Sigmoid colon (tissue), 7 donors: ENCODE data around the gene MXD3. TPM values are rescaled to one million over a fixed set of nuclear protein-coding genes. Genes with fewer than 3 reads are reported as not detected.

Source experiments
- DNase-seq: peaks from one replicate; pipeline ENCODE4 v3.0.0-alpha.2; 2019
- H3K27ac ChIP-seq, 4 donors: fragments of 200-600 bp; sonication (generic); one replicate each; pipeline ENCODE4 v1.5.1; 2016 to 2019; ENCODE audit warnings: mild to moderate bottlenecking in 1 of 4
- H3K27me3 ChIP-seq, 3 donors: fragments of 200-600 bp; sonication (generic); one replicate each; pipeline ENCODE4 v1.5.1; 2019; ENCODE audit warnings: mild to moderate bottlenecking in 1 of 3
- H3K36me3 ChIP-seq, 4 donors: fragments of 200-600 bp; sonication (generic); one replicate each; pipeline ENCODE4 v1.5.1; 2016 to 2019
- H3K4me1 ChIP-seq, 4 donors: fragments of 200-600 bp; sonication (generic); one replicate each; pipeline ENCODE4 v1.5.1; 2017 to 2019
- H3K4me3 ChIP-seq, 4 donors: fragments of 200-600 bp; sonication (generic); one replicate each; pipeline ENCODE4 v1.5.1; 2017 to 2019; ENCODE audit warnings: mild to moderate bottlenecking in 2 of 4, moderate library complexity in 1 of 4
- H3K9me3 ChIP-seq, 4 donors: fragments of 200-600 bp in 3 of 4; sonication (generic) in 3 of 4; one replicate each; pipeline versions ENCODE4 v1.5.1 to v1.6.1; 2013 to 2019
- CTCF ChIP-seq, 4 experiments: fragments of 450-650 bp in 3 of 4; fragments of 200-600 bp in 1 of 4; IDR thresholded peaks; one replicate each; pipeline ENCODE4 v1.5.1; 2016 to 2019; ENCODE audit warnings: antibody characterized with exemption in 4 of 4, mild to moderate bottlenecking in 3 of 4, moderate library complexity in 2 of 4
- EP300 ChIP-seq, 4 donors: sonication (generic); formaldehyde crosslinking; IDR thresholded peaks; one replicate each; pipeline ENCODE4 v1.6.1; 2017; ENCODE audit warnings: antibody characterized with exemption in 4 of 4
- POLR2A ChIP-seq, 2 donors: fragments of 450-650 bp; IDR thresholded peaks; one replicate each; pipeline ENCODE4 v1.6.1; 2016; ENCODE audit warnings: antibody characterized with exemption in 2 of 2, mild to moderate bottlenecking in 2 of 2, moderate library complexity in 2 of 2
- POLR2AphosphoS5 ChIP-seq, 4 donors: sonication (generic); formaldehyde crosslinking; IDR thresholded peaks; one replicate each; pipeline ENCODE4 v1.6.1; 2017; ENCODE audit warnings: antibody characterized with exemption in 4 of 4
- WGBS, 2 donors: extraction: QIAGEN DNeasy Blood & Tissue Kit; methylation state at CpG; one replicate each; pipeline ENCODE4 v1.1.7; 2013; 5-methylcytosine and 5-hydroxymethylcytosine counted together
- intact Hi-C: fragments of 100-400 bp; cut with DNase I; formaldehyde crosslinking; loops from one replicate; pipeline ENCODE4 v1.15.1; 2023
- polyA plus RNA-seq, 3 donors: library from polyadenylated mRNA; stranded (reverse); fragments of 200-250 nt; gene quantifications; one replicate each; pipeline ENCODE4 v1.2.3, GENCODE V29; 2013
- total RNA-seq, 4 donors: library from RNA; depleted of rRNA; stranded (reverse); fragments of >200 nt; gene quantifications; one replicate each; pipeline ENCODE4 v1.1.0, GENCODE V29; 2016
- donor health status: healthy with polysubstance abuse.
- donor health status: Bipolar disorder and iron deficiency.
- donor health status: healthy.

The MXD3 gene
- total and polyA plus RNA-seq, 7 donors = 2.1 to 23.8 (median 8.2) TPM

DNA sequence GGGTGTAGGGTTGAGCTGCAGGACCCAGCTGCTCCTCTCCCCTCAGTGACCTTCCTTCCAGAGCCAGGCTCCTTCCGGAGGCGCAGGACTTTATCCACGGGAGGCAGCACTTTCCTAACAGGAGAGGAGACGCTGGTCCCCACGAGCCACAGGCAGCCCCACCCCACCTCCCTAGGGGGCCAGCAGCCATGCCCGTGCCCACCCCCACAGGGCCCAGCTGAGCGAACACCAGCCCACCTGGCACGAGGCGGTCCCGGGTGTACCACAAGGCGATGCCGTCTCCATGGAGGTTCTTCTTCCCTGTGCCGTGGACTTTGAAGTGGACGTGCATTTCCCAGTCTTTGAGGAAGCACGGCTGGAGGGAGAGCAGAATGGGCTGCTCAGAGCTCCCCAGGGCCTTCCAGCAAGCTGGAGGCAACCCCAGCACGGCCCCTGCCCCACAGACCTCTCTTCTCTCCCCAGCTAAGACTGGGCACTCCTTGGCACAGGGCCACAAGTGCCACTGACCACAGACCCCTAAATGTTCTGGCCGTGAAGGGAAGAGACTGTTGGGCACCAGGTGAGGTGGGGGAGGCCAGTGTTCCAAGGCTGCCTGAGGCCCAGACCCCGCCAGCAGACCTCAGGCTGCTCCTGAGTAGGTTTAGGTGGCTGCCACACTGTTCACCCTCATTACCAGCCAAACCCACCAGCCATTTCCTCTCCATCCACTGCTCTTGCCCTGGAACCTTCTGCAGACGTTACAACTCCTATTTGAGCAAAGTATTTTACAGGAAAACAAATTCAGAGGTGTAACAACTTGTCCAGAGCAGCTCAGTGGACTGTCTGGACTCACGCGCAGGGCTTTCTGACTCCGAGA, 26.8 kb upstream of the MXD3 start:
- H3K4me3 ChIP-seq = no peak overlapping the region
- peaks cover 28 to 71% (median 52%) of the 10 kb centered on the region in 4 donors for H3K36me3 ChIP-seq
- WGBS, 2 donors = 85 to 88% methylated on average over 22 of the region's 22 CpGs
- no peak overlapping the region for H3K27ac ChIP-seq
- TF ChIP-seq EP300 (IDR thresholded peaks at IDR 0.05) (no peak), POLR2AphosphoS5 (IDR thresholded peaks at IDR 0.05) (no peak), CTCF (IDR thresholded peaks at IDR 0.05) (no peak), POLR2A (IDR thresholded peaks at IDR 0.05) (no peak)
- DNase-seq = no peak
- H3K27me3 ChIP-seq = no peaks in the 10 kb centered on the region
- no peaks in the 10 kb centered on the region for H3K9me3 ChIP-seq
- intact Hi-C loops = no loop called here
- H3K4me1 ChIP-seq = no peaks in the 10 kb centered on the region

DNA sequence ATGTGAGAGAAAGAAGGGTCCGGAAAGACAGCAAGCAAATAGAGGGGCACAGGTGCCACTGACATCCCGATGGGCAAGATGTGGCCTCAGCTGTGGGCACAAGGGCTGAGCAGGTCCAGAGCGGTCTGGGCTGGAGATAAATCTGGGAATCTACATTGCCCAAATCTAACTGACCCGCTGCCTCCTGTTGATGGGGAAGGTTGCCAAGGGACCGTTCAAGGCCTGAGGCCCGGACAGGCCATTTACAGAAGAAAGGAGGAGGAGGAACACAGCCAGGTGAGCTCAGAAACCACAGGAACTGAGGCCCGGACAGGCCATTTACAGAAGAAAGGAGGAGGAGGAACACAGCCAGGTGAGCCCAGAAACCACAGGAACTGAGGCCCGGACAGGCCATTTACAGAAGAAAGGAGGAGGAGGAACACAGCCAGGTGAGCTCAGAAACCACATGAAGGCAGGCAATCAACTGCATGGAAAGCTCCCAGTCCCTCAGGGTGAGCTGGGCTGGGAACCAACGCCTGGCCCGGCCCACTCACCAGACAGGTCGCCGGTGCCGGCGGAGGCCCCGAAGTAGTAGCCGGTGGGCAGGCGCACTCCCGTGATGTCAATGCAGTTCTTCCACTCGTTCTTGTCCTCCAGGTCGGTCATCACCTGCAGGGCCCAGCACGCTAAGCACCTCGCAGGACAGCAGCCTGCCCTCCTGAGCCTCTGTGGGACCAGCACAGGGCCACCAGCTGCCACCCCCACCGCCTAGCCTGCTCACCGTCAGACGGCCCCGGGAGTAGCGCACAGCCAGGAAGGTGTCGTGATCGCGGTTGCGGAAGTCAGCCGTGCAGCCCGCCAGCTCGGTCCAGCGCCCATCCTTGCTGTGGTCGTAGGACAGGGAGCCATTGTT, 25.2 kb upstream of the MXD3 start:
- Histone ChIP-seq H3K27me3 (no peaks in the 10 kb centered on the region), H3K4me1 (no peaks in the 10 kb centered on the region), H3K27ac (no peak overlapping the region), H3K4me3 (no peak overlapping the region), H3K9me3 (no peaks in the 10 kb centered on the region), H3K36me3 (peaks cover 34 to 79% (median 61%) of the 10 kb centered on the region in 4 donors)
- DNase-seq = no peak
- intact Hi-C loops = no loop called here
- WGBS, 2 donors = 95 to 96% methylated on average over 36 of the region's 36 CpGs
- TF ChIP-seq EP300 (IDR thresholded peaks at IDR 0.05) = no peak
- no peak for TF ChIP-seq POLR2AphosphoS5 (IDR thresholded peaks at IDR 0.05)
- TF ChIP-seq POLR2A (IDR thresholded peaks at IDR 0.05) = no peak

- H3K27ac ChIP-seq = no peak overlapping the region
- TF ChIP-seq POLR2AphosphoS5 (IDR thresholded peaks at IDR 0.05) = no peak
- no peak for TF ChIP-seq CTCF (IDR thresholded peaks at IDR 0.05)
- TF ChIP-seq EP300 (IDR thresholded peaks at IDR 0.05) = no peak
- TF ChIP-seq POLR2A (IDR thresholded peaks at IDR 0.05) = no peak
- DNase-seq = no peak
- H3K36me3 ChIP-seq = peaks cover 34 to 80% (median 62%) of the 10 kb centered on the region in 4 donors
- H3K27me3 ChIP-seq = no peaks in the 10 kb centered on the region
- intact Hi-C loops = no loop called here
- no peaks in the 10 kb centered on the region for H3K9me3 ChIP-seq
- WGBS, 2 donors = 48 to 65% methylated on average over 12 of the region's 12 CpGs
- H3K4me1 ChIP-seq = no peaks in the 10 kb centered on the region
- H3K4me3 ChIP-seq = no peak overlapping the region
Observed at GRCh38 chr5:177336112-177336511, 24.4 kb upstream of the MXD3 start.

- no peak for TF ChIP-seq EP300 (IDR thresholded peaks at IDR 0.05)
- no peak for TF ChIP-seq CTCF (IDR thresholded peaks at IDR 0.05)
- TF ChIP-seq POLR2A (IDR thresholded peaks at IDR 0.05) = no peak
- no peak for TF ChIP-seq POLR2AphosphoS5 (IDR thresholded peaks at IDR 0.05)
- WGBS, 2 donors = 95 to 96% methylated on average over 7 of the region's 7 CpGs
- Histone ChIP-seq H3K27me3 (no peaks in the 10 kb centered on the region), H3K4me3 (no peak overlapping the region), H3K36me3 (peaks cover 34 to 83% (median 64%) of the 10 kb centered on the region in 4 donors), H3K9me3 (no peaks in the 10 kb centered on the region), H3K4me1 (no peaks in the 10 kb centered on the region), H3K27ac (no peak overlapping the region)
- DNase-seq = no peak
- intact Hi-C loops = no loop called here
Observed at GRCh38 chr5:177335701-177336065, 24.0 kb upstream of the MXD3 start.
